NT2/D1 (cell line): ENCODE measurements around the gene FGD5.

Experiments used
- DNase-seq: peaks from one replicate; pipeline ENCODE4 v3.0.0-alpha.2; 2011; ENCODE audit warnings: low read depth, low spot score
- H3K27me3 ChIP-seq: 2 replicates; pipeline ENCODE4 v1.6.0; 2011; ENCODE audit warnings: mild to moderate bottlenecking; ENCODE audit not compliant: insufficient read length, insufficient read depth
- H3K36me3 ChIP-seq: 2 replicates; pipeline ENCODE4 v1.6.1; 2011; ENCODE audit warnings: mild to moderate bottlenecking, low read length, mixed read lengths; ENCODE audit not compliant: insufficient read depth, insufficient read length
- H3K4me1 ChIP-seq: 2 replicates; pipeline ENCODE4 v1.5.1; 2011; ENCODE audit not compliant: insufficient read depth, insufficient read length
- H3K4me3 ChIP-seq: 2 replicates; pipeline ENCODE4 v1.5.1; 2011; ENCODE audit warnings: low read depth; ENCODE audit not compliant: insufficient read length
- H3K9ac ChIP-seq: 2 replicates; pipeline ENCODE4 v1.6.0; 2011; ENCODE audit warnings: low read depth; ENCODE audit not compliant: insufficient read length
- H3K9me3 ChIP-seq: 2 replicates; pipeline ENCODE4 v1.5.1; 2011; ENCODE audit warnings: mild to moderate bottlenecking, low read length; ENCODE audit not compliant: insufficient read depth
- SUZ12 ChIP-seq: IDR thresholded peaks from 2 replicates; pipeline ENCODE4 v1.6.1; 2011; ENCODE audit not compliant: insufficient read length, insufficient read depth; ENCODE audit errors: extremely low read depth
- YY1 ChIP-seq: IDR thresholded peaks from 2 replicates; pipeline ENCODE4 v1.6.1; 2011; ENCODE audit not compliant: insufficient read length, insufficient read depth
- ZNF274 ChIP-seq: IDR thresholded peaks from 2 replicates; pipeline ENCODE4 v1.6.1; 2011; ENCODE audit warnings: mild to moderate bottlenecking, low read depth, low read length

Gene FGD5

GRCh38 chr3:14849638-14850230 is 31.0 kb downstream of the FGD5 start:
- Histone ChIP-seq H3K9ac (no peak overlapping the region), H3K27me3 (no peaks in the 10 kb centered on the region), H3K36me3 (no peaks in the 10 kb centered on the region), H3K4me3 (no peak overlapping the region), H3K9me3 (no peaks in the 10 kb centered on the region), H3K4me1 (peaks cover 40% of the 10 kb centered on the region)
- TF ChIP-seq ZNF274 = no peak
- no peak for TF ChIP-seq SUZ12
- TF ChIP-seq YY1 = no peak
- DNase-seq = no peak

- H3K27me3 ChIP-seq = no peaks in the 10 kb centered on the region
- H3K4me3 ChIP-seq = no peak overlapping the region
- DNase-seq = no peak
- no peak for TF ChIP-seq YY1
- TF ChIP-seq SUZ12 = no peak
- TF ChIP-seq ZNF274 = no peak
- peaks cover 38% of the 10 kb centered on the region for H3K4me1 ChIP-seq
- no peak overlapping the region for H3K9ac ChIP-seq
- no peaks in the 10 kb centered on the region for H3K9me3 ChIP-seq
- no peaks in the 10 kb centered on the region for H3K36me3 ChIP-seq
Observed at GRCh38 chr3:14852058-14852594, 33.4 kb downstream of the FGD5 start.

- no peak for TF ChIP-seq YY1
- TF ChIP-seq SUZ12 = no peak
- no peak for TF ChIP-seq ZNF274
- Histone ChIP-seq H3K27me3 (no peaks in the 10 kb centered on the region), H3K4me3 (no peak overlapping the region), H3K9ac (peak overlapping the region; percentile 57), H3K4me1 (peaks cover 34% of the 10 kb centered on the region), H3K36me3 (no peaks in the 10 kb centered on the region), H3K9me3 (no peaks in the 10 kb centered on the region)
- no peak for DNase-seq
Observed at GRCh38 chr3:14852717-14853116, 34.0 kb downstream of the FGD5 start.

DNA sequence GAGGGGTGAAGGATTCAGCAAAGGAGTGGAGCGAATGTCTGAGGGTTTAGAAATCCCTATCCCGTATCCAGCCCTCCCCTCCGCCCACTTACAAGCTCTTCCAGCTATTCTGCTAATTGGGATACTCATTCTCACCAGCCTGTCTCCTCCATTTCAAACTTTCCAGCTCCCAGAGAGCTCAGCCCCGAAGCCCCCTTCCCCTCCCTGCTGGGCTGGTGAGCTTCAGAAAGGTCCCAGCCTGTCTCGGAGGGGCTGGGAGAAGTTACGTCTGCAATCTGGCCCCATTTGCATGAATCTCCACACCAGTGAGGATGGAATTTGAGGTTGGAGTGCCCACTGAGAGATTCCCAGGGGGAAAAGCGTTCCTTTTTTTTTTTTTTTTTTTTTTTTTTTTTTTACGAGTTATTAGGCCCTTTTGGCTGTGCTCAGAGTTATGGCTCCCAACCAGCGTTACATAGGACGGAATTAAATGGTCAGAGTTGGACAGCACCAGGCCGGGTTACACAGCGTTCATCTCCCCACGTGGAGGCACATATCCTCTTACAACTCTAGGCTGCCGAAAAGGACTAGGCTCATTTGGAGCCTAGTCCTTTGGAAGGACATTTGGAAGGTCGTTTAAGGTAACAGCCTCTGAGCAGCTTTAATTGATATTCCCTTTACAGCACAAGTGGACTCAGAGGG is 34.6 kb downstream of the FGD5 start:
- Histone ChIP-seq H3K27me3 (no peaks in the 10 kb centered on the region), H3K4me1 (peaks cover 32% of the 10 kb centered on the region), H3K9me3 (no peaks in the 10 kb centered on the region), H3K4me3 (no peak overlapping the region), H3K36me3 (no peaks in the 10 kb centered on the region), H3K9ac (peak overlapping the region; percentile 57)
- DNase-seq = no peak
- TF ChIP-seq ZNF274 (no peak), YY1 (no peak), SUZ12 (no peak)

DNA sequence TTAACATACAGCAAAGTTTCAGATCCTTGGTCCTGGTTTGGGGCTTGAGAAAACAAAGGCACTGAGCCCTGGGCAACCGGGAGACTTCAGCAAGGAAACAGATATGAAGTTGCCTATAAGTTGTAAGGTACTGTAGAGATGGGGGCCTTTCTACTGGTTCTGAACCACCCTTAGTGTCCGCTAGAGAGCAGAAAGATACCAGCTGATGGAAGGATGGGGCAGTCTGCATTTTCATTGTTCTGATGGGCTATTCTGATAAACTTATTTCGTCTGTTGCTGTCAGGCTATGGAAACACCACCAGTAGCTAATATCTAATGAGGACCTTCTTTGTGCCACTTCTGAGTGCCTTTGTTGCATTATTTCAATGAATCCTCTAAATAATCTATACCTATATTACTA is 38.7 kb downstream of the FGD5 start:
- no peaks in the 10 kb centered on the region for H3K36me3 ChIP-seq
- H3K4me1 ChIP-seq = peaks cover 20% of the 10 kb centered on the region
- no peaks in the 10 kb centered on the region for H3K9me3 ChIP-seq
- no peak overlapping the region for H3K4me3 ChIP-seq
- H3K27me3 ChIP-seq = no peaks in the 10 kb centered on the region
- TF ChIP-seq SUZ12 (no peak), ZNF274 (no peak), YY1 (no peak)
- H3K9ac ChIP-seq = no peak overlapping the region
- no peak for DNase-seq

DNA sequence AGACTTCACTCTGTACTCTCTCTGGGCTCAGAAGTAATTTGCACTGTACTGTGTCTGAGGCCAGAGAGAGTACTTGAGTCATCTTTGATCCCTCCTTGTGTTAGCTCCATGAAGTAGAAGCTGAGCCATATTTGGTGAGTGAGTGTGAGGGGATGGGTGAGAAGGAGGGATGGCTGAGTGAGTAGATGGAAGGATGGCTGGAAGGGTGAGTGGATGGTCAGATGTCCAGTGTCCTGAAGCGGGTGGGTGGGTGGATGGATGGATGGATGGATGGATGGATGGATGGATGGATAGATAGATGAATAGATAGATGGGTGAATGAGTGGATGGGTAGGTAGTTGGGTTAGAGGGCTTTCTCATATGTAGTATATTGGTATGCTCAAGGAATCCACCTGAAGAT is 39.3 kb downstream of the FGD5 start:
- TF ChIP-seq SUZ12 = no peak
- TF ChIP-seq ZNF274 = no peak
- no peak for TF ChIP-seq YY1
- peaks cover 20% of the 10 kb centered on the region for H3K4me1 ChIP-seq
- H3K4me3 ChIP-seq = no peak overlapping the region
- H3K36me3 ChIP-seq = no peaks in the 10 kb centered on the region
- no peaks in the 10 kb centered on the region for H3K9me3 ChIP-seq
- DNase-seq = no peak
- H3K27me3 ChIP-seq = no peaks in the 10 kb centered on the region
- H3K9ac ChIP-seq = no peak overlapping the region

DNA sequence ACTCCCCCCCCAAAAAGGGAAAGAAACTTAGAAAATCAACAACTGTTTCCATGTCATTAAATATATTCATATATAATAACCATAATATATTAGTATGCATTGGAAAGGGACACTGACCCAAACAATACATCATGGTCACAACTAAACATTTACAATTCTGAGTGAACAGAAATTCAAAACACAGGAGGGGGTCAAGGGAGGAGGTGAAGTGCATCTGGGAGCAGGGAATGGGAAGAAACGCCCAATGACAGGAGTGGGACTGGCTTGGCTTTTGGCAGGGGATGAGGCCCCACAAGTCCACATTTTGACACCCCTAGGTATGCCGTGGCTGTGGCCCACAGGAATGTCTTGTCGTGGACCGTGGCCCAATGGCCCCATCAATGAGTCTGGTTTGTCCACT is 41.1 kb downstream of the FGD5 start:
- peaks cover 4% of the 10 kb centered on the region for H3K36me3 ChIP-seq
- DNase-seq = no peak
- no peak for TF ChIP-seq ZNF274
- no peak for TF ChIP-seq SUZ12
- TF ChIP-seq YY1 = no peak
- H3K9ac ChIP-seq = no peak overlapping the region
- no peak overlapping the region for H3K4me3 ChIP-seq
- H3K27me3 ChIP-seq = no peaks in the 10 kb centered on the region
- peaks cover 22% of the 10 kb centered on the region for H3K4me1 ChIP-seq
- no peaks in the 10 kb centered on the region for H3K9me3 ChIP-seq
